H1 (cell line): ENCODE measurements around the gene FOXK1. TPM values are rescaled to one million over a fixed set of nuclear protein-coding genes. Genes with fewer than 3 reads are reported as not detected.

Experiments
- CTCF ChIA-PET: fragments of 300-600 bp; sonication (Branson Sonifier 250); formaldehyde crosslinking; loops from one replicate; lab custom pipeline; 2021; ENCODE audit not compliant: partially characterized antibody; lab: Charles Lee
- POLR2A ChIA-PET: fragments of 300-600 bp; sonication (Branson Sonifier 250); formaldehyde crosslinking; loops from one replicate; lab custom pipeline; 2021; ENCODE audit warnings: inconsistent platforms; ENCODE audit not compliant: partially characterized antibody; lab: Charles Lee
- DNase-seq, 2 experiments: peaks; one replicate each; pipeline versions ENCODE4 v3.0.0 to v3.0.0-alpha.2; 2010 to 2022; ENCODE audit warnings: low spot score in 2 of 2, low read depth in 1 of 2, mixed read lengths in 1 of 2
- FAIRE-seq: peaks from 2 replicates; lab custom pipeline; 2011; peaks lifted over from hg19 to GRCh38; lab: Jason Lieb, UNC
- H2AFZ ChIP-seq: 2 replicates; pipeline ENCODE4 v1.8.1; 2012; ENCODE audit warnings: low read length, inconsistent platforms
- H2AK5ac ChIP-seq: 2 replicates; pipeline ENCODE4 v1.6.1; 2013; ENCODE audit warnings: low read depth, low read length
- H2BK120ac ChIP-seq: replicated peaks from 2 replicates; pipeline ENCODE3; 2013; ENCODE audit warnings: low read depth, low read length, inconsistent platforms
- H2BK12ac ChIP-seq: 2 replicates; pipeline ENCODE4 v1.6.1; 2013; ENCODE audit warnings: low read depth, low read length
- H2BK15ac ChIP-seq: 2 replicates; pipeline ENCODE4 v1.6.1; 2013; ENCODE audit warnings: low read length
- H2BK20ac ChIP-seq: 2 replicates; pipeline ENCODE4 v1.6.1; 2013; ENCODE audit warnings: low read length
- H2BK5ac ChIP-seq: 2 replicates; pipeline ENCODE4 v1.6.1; 2013; ENCODE audit warnings: low read depth, low read length
- H3K14ac ChIP-seq: 2 replicates; pipeline ENCODE4 v1.6.1; 2013; ENCODE audit warnings: inconsistent platforms; ENCODE audit not compliant: insufficient read length
- H3K18ac ChIP-seq: 2 replicates; pipeline ENCODE4 v1.6.1; 2013; ENCODE audit warnings: low read length; ENCODE audit errors: extremely low read depth
- H3K23ac ChIP-seq: 2 replicates; pipeline ENCODE4 v1.6.1; 2013; ENCODE audit warnings: inconsistent platforms; ENCODE audit not compliant: insufficient read length
- H3K23me2 ChIP-seq: 2 replicates; pipeline ENCODE4 v1.6.1; 2013; ENCODE audit warnings: low read depth, low read length
- H3K27ac ChIP-seq: 2 replicates; pipeline ENCODE4 v1.6.1; 2011; ENCODE audit warnings: low read depth, low read length, inconsistent platforms
- H3K27me3 ChIP-seq, 4 experiments: replicated peaks in 1 of 4; 1 replicate in 1 of 4; 2 replicates in 3 of 4; pipeline versions ENCODE4 v1.6.1 to v1.8.1; 2011 to 2013; ENCODE audit warnings: low read length in 3 of 4, mild to moderate bottlenecking in 3 of 4, inconsistent platforms in 2 of 4, mixed read lengths in 2 of 4, moderate library complexity in 1 of 4; ENCODE audit not compliant: control insufficient read depth in 3 of 4, insufficient read depth in 3 of 4; ENCODE audit errors: extremely low read depth in 1 of 4
- H3K36me3 ChIP-seq, 4 experiments: 2 replicates each; pipeline versions ENCODE4 v1.6.1 to v1.8.1; 2011 to 2013; ENCODE audit warnings: mild to moderate bottlenecking in 4 of 4, low read length in 3 of 4, moderate library complexity in 2 of 4, control low read depth in 1 of 4, inconsistent platforms in 1 of 4; ENCODE audit not compliant: insufficient read depth in 4 of 4, control insufficient read depth in 2 of 4
- H3K4ac ChIP-seq: replicated peaks from 2 replicates; pipeline ENCODE3; 2013; ENCODE audit warnings: low read length, low read depth, mixed read lengths, inconsistent platforms; ENCODE audit not compliant: insufficient read length
- H3K4me1 ChIP-seq, 4 experiments: replicated peaks in 1 of 4; 1 replicate in 1 of 4; 2 replicates in 3 of 4; pipeline versions ENCODE4 v1.6.1 to v1.8.1; 2011 to 2013; ENCODE audit warnings: low read length in 3 of 4, inconsistent platforms in 2 of 4, mixed read lengths in 1 of 4; ENCODE audit not compliant: insufficient read depth in 4 of 4, control insufficient read depth in 3 of 4
- H3K4me2 ChIP-seq, 2 experiments: 2 replicates each; pipeline versions ENCODE4 v1.6.1 to v1.8.1; 2011 to 2013; ENCODE audit warnings: low read depth in 2 of 2, low read length in 2 of 2, control low read depth in 1 of 2, inconsistent platforms in 1 of 2, mild to moderate bottlenecking in 1 of 2; ENCODE audit not compliant: insufficient read depth in 1 of 2
- H3K4me3 ChIP-seq, 4 experiments: fragments of 200-600, 300-600 bp in 1 of 4; sonication (generic), shearing (Covaris generic), sonication (Bioruptor Twin) in 1 of 4; 2 replicates each; pipeline versions ENCODE4 v1.5.1 to v1.8.1; 2011 to 2016; ENCODE audit warnings: low read length in 4 of 4, low read depth in 3 of 4, control low read depth in 2 of 4, inconsistent platforms in 2 of 4, mild to moderate bottlenecking in 2 of 4, mixed read lengths in 1 of 4, moderate library complexity in 1 of 4; ENCODE audit not compliant: insufficient read depth in 2 of 4; ENCODE audit errors: extremely low read depth in 1 of 4
- H3K56ac ChIP-seq: replicated peaks from 2 replicates; pipeline ENCODE3; 2013; ENCODE audit warnings: low read depth, mild to moderate bottlenecking, mixed read lengths, low read length, inconsistent platforms; ENCODE audit not compliant: insufficient read length
- H3K79me1 ChIP-seq: 2 replicates; pipeline ENCODE4 v1.6.1; 2013; ENCODE audit warnings: low read depth, low read length, control low read depth
- H3K79me2 ChIP-seq, 2 experiments: 2 replicates each; pipeline versions ENCODE4 v1.6.1 to v1.8.1; 2012 to 2013; ENCODE audit warnings: low read length in 2 of 2, mild to moderate bottlenecking in 2 of 2, inconsistent platforms in 1 of 2; ENCODE audit not compliant: insufficient read depth in 2 of 2, control insufficient read depth in 1 of 2
- H3K9ac ChIP-seq, 4 experiments: replicated peaks in 1 of 4; 1 replicate in 1 of 4; 2 replicates in 3 of 4; pipeline versions ENCODE4 v1.6.1 to v1.8.1; 2011 to 2013; ENCODE audit warnings: low read depth in 3 of 4, low read length in 3 of 4, control low read depth in 2 of 4, mild to moderate bottlenecking in 2 of 4, moderate library complexity in 2 of 4, inconsistent platforms in 1 of 4; ENCODE audit errors: extremely low read depth in 1 of 4
- H3K9me3 ChIP-seq, 2 experiments: 2 replicates each; pipeline versions ENCODE4 v1.6.1 to v1.8.1; 2012 to 2013; ENCODE audit warnings: mild to moderate bottlenecking in 2 of 2, moderate library complexity in 2 of 2, control low read depth in 1 of 2, inconsistent platforms in 1 of 2, low read depth in 1 of 2, low read length in 1 of 2, mixed read lengths in 1 of 2; ENCODE audit not compliant: insufficient read depth in 2 of 2
- H4K20me1 ChIP-seq, 2 experiments: replicated peaks in 1 of 2; 2 replicates each; pipeline versions ENCODE3 to v1.8.1; 2011 to 2013; ENCODE audit warnings: inconsistent platforms in 2 of 2, low read length in 2 of 2, mild to moderate bottlenecking in 1 of 2; ENCODE audit not compliant: insufficient read depth in 2 of 2, control insufficient read depth in 1 of 2
- H4K5ac ChIP-seq: 2 replicates; pipeline ENCODE4 v1.6.1; 2013; ENCODE audit warnings: low read length, low read depth, mixed read lengths, inconsistent platforms; ENCODE audit not compliant: insufficient read length
- H4K8ac ChIP-seq: 2 replicates; pipeline ENCODE4 v1.8.0; 2013; ENCODE audit warnings: mild to moderate bottlenecking, moderate library complexity, low read length, inconsistent platforms; ENCODE audit not compliant: insufficient read depth; ENCODE audit errors: extremely low read depth
- H4K91ac ChIP-seq: replicated peaks from 2 replicates; pipeline ENCODE3; 2013; ENCODE audit warnings: low read length, mixed read lengths, inconsistent platforms; ENCODE audit not compliant: insufficient read length
- JUN ChIP-seq: IDR thresholded peaks from 2 replicates; pipeline ENCODE4 v1.6.1; 2011; ENCODE audit warnings: low read depth, mild to moderate bottlenecking, improper control_type of control experiment, low read length
- KDM1A ChIP-seq: fragments of 200-600, 300-600 bp; sonication (generic); IDR thresholded peaks from 2 replicates; pipeline ENCODE4 v1.7.1; 2016; ENCODE audit warnings: mild to moderate bottlenecking, low read length, borderline replicate concordance
- WGBS, 2 experiments: shearing (Covaris generic) in 1 of 2; methylation state at CpG; one replicate each; pipeline versions ENCODE4 v1.1.6 to v1.1.7; 2013 to 2015; ENCODE audit warnings: low lambda C conversion rate in 2 of 2, mixed read lengths in 2 of 2, inconsistent platforms in 1 of 2, low coverage in 1 of 2, missing lambda C conversion rate in 1 of 2; ENCODE audit not compliant: insufficient replicate concordance in 2 of 2, insufficient coverage in 1 of 2, insufficient read length in 1 of 2; ENCODE audit errors: extremely low coverage in 1 of 2, missing lambda C conversion rate in 1 of 2; 5-methylcytosine and 5-hydroxymethylcytosine counted together
- polyA plus RNA-seq, 7 experiments: library from polyadenylated mRNA; depleted of rRNA in 3 of 7; stranded (reverse) in 5 of 7; unstranded in 2 of 7; fragments of >200 nt in 5 of 7; fragments of 200-250 nt in 2 of 7; gene quantifications; 1 replicate in 5 of 7; 2 replicates in 1 of 7; 4 replicates in 1 of 7; pipeline versions ENCODE4 v1.2.1 to v1.2.3, GENCODE V29; 2011 to 2013; ENCODE audit warnings: missing spikeins in 2 of 7, mixed read lengths in 2 of 7
- total RNA-seq: library from RNA; stranded (reverse); fragmentation: NEBNext Ultra II Directional; extraction: Animal tissue kit (Norgen Biotek cat#: 25700); gene quantifications from 2 replicates; pipeline ENCODE4 v1.2.1, GENCODE V29; 2021

FOXK1 gene
- total and polyA plus RNA-seq, 2 of the 8 experiments (the other 6 are each of a cell fraction or from before 2014, with no cell fraction given), result 2.0 to 8.5 TPM

- DNase-seq (no peak), FAIRE-seq (no peak)
- H2AK5ac ChIP-seq, result no peak overlapping the region
- no peak for TF ChIP-seq JUN
- no peak for TF ChIP-seq KDM1A
- no peak overlapping the region for H2BK120ac ChIP-seq
- no peak overlapping the region for H2BK12ac ChIP-seq
- WGBS, 2 experiments, result 96% methylated on average over 9 of the region's 9 CpGs; no CpG with 5 or more reads in 1 of the 2 experiments
- H3K4me1 ChIP-seq, result peaks cover 0 to 6% (median 5%) of the 10 kb centered on the region in 4 experiments; a peak in 5 of 7 replicates
- no peak overlapping the region for H4K91ac ChIP-seq
- no peaks in the 10 kb centered on the region for H3K36me3 ChIP-seq
- no peak overlapping the region for H3K4me2 ChIP-seq
- H4K20me1 ChIP-seq, result peaks cover 10 to 32% of the 10 kb centered on the region in 2 experiments
- no peak overlapping the region for H3K9ac ChIP-seq
- H3K4ac ChIP-seq, result no peak overlapping the region
- H2BK5ac ChIP-seq, result no peak overlapping the region
- no peak overlapping the region for H4K5ac ChIP-seq
- no peak overlapping the region for H2BK15ac ChIP-seq
- CTCF ChIA-PET, result interaction anchor here (1.7 kb wide), 1 partner anchor 10 kb away, joined by 4 read pairs; no protein-coding TSS in a partner anchor
- no peak overlapping the region for H3K18ac ChIP-seq
- no peak overlapping the region for H3K56ac ChIP-seq
- H3K23ac ChIP-seq, result no peak overlapping the region
- no peak overlapping the region for H2AFZ ChIP-seq
- H3K9me3 ChIP-seq, result no peaks in the 10 kb centered on the region
- no peak overlapping the region for H3K27ac ChIP-seq
- peaks cover 5% of the 10 kb centered on the region; the same call in 1 of the 2 replicates for H3K79me1 ChIP-seq
- H4K8ac ChIP-seq, result no peak overlapping the region
- peaks cover 9% of the 10 kb centered on the region; the same call in 1 of the 2 replicates for H3K23me2 ChIP-seq
- POLR2A ChIA-PET, result interaction anchor here (0.7 kb wide), 1 partner anchor 18 kb away, joined by 3 read pairs; no protein-coding TSS in a partner anchor
- no peak overlapping the region for H3K14ac ChIP-seq
- H3K4me3 ChIP-seq, result no peak overlapping the region
- peaks cover 3 to 22% (median 14%) of the 10 kb centered on the region in 4 experiments for H3K27me3 ChIP-seq
- H3K79me2 ChIP-seq, result peaks cover 3 to 6% of the 10 kb centered on the region in 2 experiments; a peak in 3 of 4 replicates
- H2BK20ac ChIP-seq, result no peak overlapping the region
Observed at GRCh38 chr7:4684846-4685245, 2.8 kb downstream of the FOXK1 start.
